Skeletal muscle tissue (tissue), 4 donors: Measurements from ENCODE around the gene LIMK2. TPM values are rescaled to one million over a fixed set of nuclear protein-coding genes. Genes with fewer than 3 reads are reported as not detected.
"Not testable (repeated sequence)": the region's sequence is repeated elsewhere in the genome, so short reads cannot be mapped to it uniquely, and the experiment has no call there.

Experiments used
- H3K27ac ChIP-seq: one replicate; pipeline ENCODE4 v1.7.0; 2013; ENCODE audit warnings: mild to moderate bottlenecking, low read depth, low read length, inconsistent platforms
- H3K27me3 ChIP-seq, 3 donors: one replicate each; pipeline ENCODE4 v1.7.0; 2013; ENCODE audit warnings: low read length in 3 of 3; ENCODE audit not compliant: control insufficient read depth in 3 of 3, insufficient read depth in 3 of 3
- H3K36me3 ChIP-seq, 3 donors: one replicate each; pipeline ENCODE4 v1.7.0; 2013; ENCODE audit warnings: low read length in 3 of 3; ENCODE audit not compliant: control insufficient read depth in 3 of 3, insufficient read depth in 3 of 3
- H3K4me1 ChIP-seq, 3 donors: one replicate each; pipeline ENCODE4 v1.7.0; 2013; ENCODE audit warnings: low read length in 3 of 3, mild to moderate bottlenecking in 3 of 3; ENCODE audit not compliant: control insufficient read depth in 3 of 3, insufficient read depth in 3 of 3
- H3K4me3 ChIP-seq, 3 donors: one replicate each; pipeline ENCODE4 v1.7.0; 2013; ENCODE audit warnings: low read length in 3 of 3
- H3K9ac ChIP-seq, 3 donors: one replicate each; pipeline ENCODE4 v1.7.0; 2013; ENCODE audit warnings: low read length in 3 of 3, mild to moderate bottlenecking in 3 of 3, moderate library complexity in 2 of 3, low read depth in 1 of 3
- H3K9me3 ChIP-seq, 3 donors: one replicate each; pipeline ENCODE4 v1.7.0; 2013; ENCODE audit warnings: low read length in 3 of 3; ENCODE audit not compliant: control insufficient read depth in 3 of 3
- total RNA-seq: library from RNA; depleted of rRNA; stranded (reverse); fragments of >200 nt; gene quantifications from one replicate; pipeline ENCODE4 v1.2.3, GENCODE V29; 2014
- donor health status: Osteomylitis.

LIMK2 gene
- total RNA-seq = 15.7 TPM

- Histone ChIP-seq H3K36me3 (no peaks in the 10 kb centered on the region), H3K27ac (peak within 1 kb of the TSS; percentile 79), H3K4me3 (peak within 1 kb of the TSS; percentile 86 to 98 (median 97)), H3K4me1 (peaks cover 20 to 33% (median 24%) of the 10 kb centered on the region in 3 donors), H3K27me3 (no peaks in the 10 kb centered on the region), H3K9me3 (no peaks in the 10 kb centered on the region), H3K9ac (peak within 1 kb of the TSS; percentile 88 to 93 (median 91))
These were observed at the start of gene LIMK2 for GRCh38 chr22:31211862-31212730. Gene LIMK2, plus strand, starts transcription at chr22:31212298. Its CDS starts 111 bp downstream, at chr22:31212409.

GRCh38 chr22:31170971-31171370, 41.1 kb upstream of the LIMK2 start:
- Histone ChIP-seq H3K36me3 (peaks cover 0 to under 1% (median 0%) of the 10 kb centered on the region in 3 donors), H3K9me3 (no peaks in the 10 kb centered on the region), H3K9ac (no peak overlapping the region), H3K27ac (no peak overlapping the region), H3K27me3 (no peaks in the 10 kb centered on the region), H3K4me3 (no peak overlapping the region), H3K4me1 (peaks cover 6 to 19% (median 10%) of the 10 kb centered on the region in 3 donors)

- H3K9ac ChIP-seq, H3K27me3 ChIP-seq, H3K4me3 ChIP-seq, H3K36me3 ChIP-seq, H3K27ac ChIP-seq, H3K9me3 ChIP-seq: not testable (repeated sequence)
- peaks cover 6 to 22% (median 11%) of the 10 kb centered on the region in 3 donors for H3K4me1 ChIP-seq
These were observed 40.4 kb upstream of the LIMK2 start for GRCh38 chr22:31171734-31172133.

- Histone ChIP-seq H3K9me3 (no peaks in the 10 kb centered on the region), H3K27me3 (no peaks in the 10 kb centered on the region), H3K9ac (peak overlapping the region in 1 of 3 donors; percentile 6), H3K4me1 (peaks cover 11 to 38% (median 11%) of the 10 kb centered on the region in 3 donors), H3K27ac (peak overlapping the region; percentile 43), H3K4me3 (no peak overlapping the region), H3K36me3 (no peaks in the 10 kb centered on the region)
These were observed 38.5 kb upstream of the LIMK2 start for GRCh38 chr22:31173386-31174145.

GRCh38 chr22:31176923-31177322, 35.2 kb upstream of the LIMK2 start:
- no peaks in the 10 kb centered on the region for H3K27me3 ChIP-seq
- H3K9ac ChIP-seq = no peak overlapping the region
- H3K4me1 ChIP-seq = peaks cover 13 to 43% (median 15%) of the 10 kb centered on the region in 3 donors
- peaks cover 0 to 3% (median 2%) of the 10 kb centered on the region in 3 donors for H3K36me3 ChIP-seq
- H3K27ac ChIP-seq = peak overlapping the region; percentile 33
- no peak overlapping the region for H3K4me3 ChIP-seq
- no peaks in the 10 kb centered on the region for H3K9me3 ChIP-seq

- no peak overlapping the region for H3K9ac ChIP-seq
- H3K27me3 ChIP-seq = no peaks in the 10 kb centered on the region
These were observed 34.5 kb upstream of the LIMK2 start for GRCh38 chr22:31177420-31178162.

GRCh38 chr22:31178859-31179258, 33.2 kb upstream of the LIMK2 start:
- Histone ChIP-seq H3K27me3 (no peaks in the 10 kb centered on the region), H3K4me1 (peaks cover 9 to 36% (median 12%) of the 10 kb centered on the region in 3 donors), H3K4me3 (no peak overlapping the region), H3K27ac (no peak overlapping the region), H3K9ac (no peak overlapping the region), H3K9me3 (no peaks in the 10 kb centered on the region), H3K36me3 (peaks cover 2 to 3% (median 2%) of the 10 kb centered on the region in 3 donors)

More at GRCh38 chr22:31177420-31178162, 34.5 kb upstream of the LIMK2 start:
- H3K9me3 ChIP-seq = no peaks in the 10 kb centered on the region
- H3K4me3 ChIP-seq = no peak overlapping the region
- H3K4me1 ChIP-seq = peaks cover 13 to 43% (median 15%) of the 10 kb centered on the region in 3 donors
- H3K27ac ChIP-seq = peak overlapping the region; percentile 33
- peaks cover 2 to 3% (median 2%) of the 10 kb centered on the region in 3 donors for H3K36me3 ChIP-seq

GRCh38 chr22:31179345-31179744, 32.8 kb upstream of the LIMK2 start:
- Histone ChIP-seq H3K27ac (peak overlapping the region; percentile 30), H3K9ac (peak overlapping the region in 1 of 3 donors; percentile 33), H3K4me3 (no peak overlapping the region), H3K36me3 (peaks cover 2 to 3% (median 2%) of the 10 kb centered on the region in 3 donors), H3K9me3 (no peaks in the 10 kb centered on the region), H3K4me1 (peaks cover 8 to 32% (median 12%) of the 10 kb centered on the region in 3 donors), H3K27me3 (no peaks in the 10 kb centered on the region)

- H3K27me3 ChIP-seq = no peaks in the 10 kb centered on the region
- peaks cover 6 to 9% (median 7%) of the 10 kb centered on the region in 3 donors for H3K4me1 ChIP-seq
- H3K9ac ChIP-seq = no peak overlapping the region
- H3K36me3 ChIP-seq = peaks cover 7 to 13% (median 10%) of the 10 kb centered on the region in 3 donors
- no peaks in the 10 kb centered on the region for H3K9me3 ChIP-seq
- H3K4me3 ChIP-seq = no peak overlapping the region
- no peak overlapping the region for H3K27ac ChIP-seq
These were observed 28.1 kb upstream of the LIMK2 start for GRCh38 chr22:31184015-31184414.
